Stimulated activated CD8-positive, alpha-beta memory T cell treated with anti-CD3 and anti-CD28 coated beads, Interleukin-7, amount 100 ng/mL, for 24 hours (primary cell): ENCODE results near the gene ACSS2.

ENCODE experiments used
- DNase-seq: peaks from one replicate; pipeline ENCODE4 v3.0.0-alpha.2; 2020; ENCODE audit warnings: low read depth

ACSS2 gene

GRCh38 chr20:34915749-34916455 is 39.5 kb downstream of the ACSS2 start:
- no peak for DNase-seq

GRCh38 chr20:34916774-34917354 is 40.5 kb downstream of the ACSS2 start:
- no peak for DNase-seq

- DNase-seq: no peak
Measured at GRCh38 chr20:34920055-34920454, 43.6 kb downstream of the ACSS2 start.

GRCh38 chr20:34921436-34921835 is 45.0 kb downstream of the ACSS2 start:
- no peak for DNase-seq

GRCh38 chr20:34922654-34923381 is 46.4 kb downstream of the ACSS2 start:
- DNase-seq: no peak

- no peak for DNase-seq
Measured at GRCh38 chr20:34923414-34923813, 47.0 kb downstream of the ACSS2 start.

- no peak for DNase-seq
Measured at GRCh38 chr20:34925341-34925740, 48.9 kb downstream of the ACSS2 start.

- no peak for DNase-seq
Measured at GRCh38 chr20:34925981-34926380, 49.6 kb downstream of the ACSS2 start.

- DNase-seq: no peak
Measured at GRCh38 chr20:34926581-34926980, 50.2 kb downstream of the ACSS2 start.

- DNase-seq: no peak
Measured at GRCh38 chr20:34927736-34928135, 51.3 kb downstream of the ACSS2 start.

GRCh38 chr20:34928411-34928810 is 52.0 kb downstream of the ACSS2 start:
- DNase-seq: no peak

GRCh38 chr20:34931771-34932170 is 55.4 kb downstream of the ACSS2 start:
- DNase-seq: no peak

GRCh38 chr20:34938466-34939163 is 62.2 kb downstream of the ACSS2 start:
- DNase-seq: no peak

- DNase-seq: no peak
Measured at GRCh38 chr20:34940081-34940481, 63.7 kb downstream of the ACSS2 start.

- DNase-seq: no peak
Measured at GRCh38 chr20:34941226-34941625, 64.8 kb downstream of the ACSS2 start.

- DNase-seq: no peak
Measured at GRCh38 chr20:34942301-34942700, 65.9 kb downstream of the ACSS2 start.

- DNase-seq: no peak
Measured at GRCh38 chr20:34943808-34944567, 67.6 kb downstream of the ACSS2 start.

- no peak for DNase-seq
Measured at GRCh38 chr20:34945315-34946077, 69.1 kb downstream of the ACSS2 start.

GRCh38 chr20:34946661-34947060 is 70.2 kb downstream of the ACSS2 start:
- DNase-seq: no peak

- DNase-seq: no peak
Measured at GRCh38 chr20:34947336-34947735, 70.9 kb downstream of the ACSS2 start.

- no peak for DNase-seq
Measured at GRCh38 chr20:34948030-34948429, 71.6 kb downstream of the ACSS2 start.
